Fibroblast of lung (primary cell): ENCODE measurements around the gene VWA2. TPM values are rescaled to one million over a fixed set of nuclear protein-coding genes. Genes with fewer than 3 reads are reported as not detected.

Experiments
- DNase-seq, 2 donors: peaks; one replicate each; pipeline versions ENCODE4 v3.0.0 to v3.0.0-alpha.2; 2010; ENCODE audit warnings: low read depth in 2 of 2
- H2AFZ ChIP-seq: 2 replicates; pipeline ENCODE4 v1.5.1; 2012; ENCODE audit warnings: low read length, control low read depth, inconsistent platforms
- H3K27ac ChIP-seq: 2 replicates; pipeline ENCODE4 v1.5.1; 2011; ENCODE audit warnings: low read length, control low read depth; ENCODE audit not compliant: insufficient read depth
- H3K27me3 ChIP-seq: 2 replicates; pipeline ENCODE4 v1.5.1; 2011; ENCODE audit warnings: mild to moderate bottlenecking, low read length; ENCODE audit not compliant: control insufficient read depth, insufficient read depth
- H3K36me3 ChIP-seq: 2 replicates; pipeline ENCODE4 v1.5.1; 2011; ENCODE audit warnings: low read length; ENCODE audit not compliant: control insufficient read depth, insufficient read depth
- H3K4me1 ChIP-seq: 2 replicates; pipeline ENCODE4 v1.5.1; 2011; ENCODE audit warnings: low read length; ENCODE audit not compliant: control insufficient read depth, insufficient read depth; ENCODE audit errors: extremely low read depth
- H3K4me2 ChIP-seq: 2 replicates; pipeline ENCODE4 v1.5.1; 2011; ENCODE audit warnings: low read length, control low read depth; ENCODE audit not compliant: insufficient read depth; ENCODE audit errors: extremely low read depth
- H3K4me3 ChIP-seq, 4 experiments: fragments of 200-600 bp in 1 of 4; sonication (generic) in 1 of 4; replicated peaks in 1 of 4; 2 replicates each; pipeline ENCODE4 v1.5.1; 2011 to 2016; ENCODE audit warnings: low read length in 4 of 4, low read depth in 3 of 4, mild to moderate bottlenecking in 3 of 4, control low read depth in 2 of 4, inconsistent platforms in 1 of 4, mixed read lengths in 1 of 4; ENCODE audit not compliant: insufficient read depth in 1 of 4; ENCODE audit errors: control extremely low read depth in 1 of 4
- H3K79me2 ChIP-seq: 2 replicates; pipeline ENCODE4 v1.5.1; 2012; ENCODE audit warnings: mild to moderate bottlenecking, low read length, inconsistent platforms; ENCODE audit not compliant: control insufficient read depth, insufficient read depth
- H3K9ac ChIP-seq: 2 replicates; pipeline ENCODE4 v1.5.1; 2011; ENCODE audit warnings: mild to moderate bottlenecking, low read length, control low read depth; ENCODE audit not compliant: insufficient read depth
- H3K9me3 ChIP-seq: 2 replicates; pipeline ENCODE4 v1.5.1; 2012; ENCODE audit warnings: low read depth, low read length; ENCODE audit not compliant: control insufficient read depth, insufficient read depth
- H4K20me1 ChIP-seq: 2 replicates; pipeline ENCODE4 v1.5.1; 2011; ENCODE audit warnings: low read length; ENCODE audit not compliant: control insufficient read depth, insufficient read depth; ENCODE audit errors: extremely low read depth
- CTCF ChIP-seq, 2 donors: IDR thresholded peaks in 1 of 2; conservative IDR thresholded peaks in 1 of 2; 1 replicate in 1 of 2; 2 replicates in 1 of 2; pipeline ENCODE4 v1.5.1; 2011 to 2012; ENCODE audit warnings: low read length in 2 of 2, control low read depth in 1 of 2, inconsistent platforms in 1 of 2, low read depth in 1 of 2, mild to moderate bottlenecking in 1 of 2
- EZH2 ChIP-seq: IDR thresholded peaks from 2 replicates; pipeline ENCODE4 v1.5.1; 2012; ENCODE audit warnings: low read length, control low read depth, mild to moderate bottlenecking; ENCODE audit errors: missing control alignments
- polyA minus RNA-seq: library from RNA; depleted of rRNA, polyadenylated mRNA; stranded (reverse); fragments of >200 nt; gene quantifications from 2 replicates; pipeline ENCODE4 v1.2.3, GENCODE V29; 2011; ENCODE audit warnings: low replicate concordance
- polyA plus RNA-seq, 2 donors: library from polyadenylated mRNA; depleted of rRNA in 1 of 2; stranded (reverse) in 1 of 2; unstranded in 1 of 2; fragments of >200 nt; gene quantifications; 2 replicates each; pipeline ENCODE4 v1.2.1, GENCODE V29; 2011 to 2012; ENCODE audit warnings: missing spikeins in 1 of 2
- total RNA-seq: library from RNA; depleted of rRNA; stranded (reverse); fragments of >200 nt; gene quantifications from 2 replicates; pipeline ENCODE4 v1.2.1, GENCODE V29; 2014

VWA2 gene
- total RNA-seq (under 0.01 and 0.17 TPM in 2 replicates), polyA plus RNA-seq (0.03 and 0.11 TPM in 2 replicates), polyA minus RNA-seq (not detected in 2 replicates)
- 0.07 and 0.20 TPM in 2 replicates for polyA plus RNA-seq (2012)

- Histone ChIP-seq H3K4me1 (no peaks in the 10 kb centered on the region), H3K4me2 (no peak within 1 kb of the TSS), H3K27ac (no peak within 1 kb of the TSS), H3K4me3 (peak within 1 kb of the TSS in 1 of 4 experiments; percentile 10), H3K9ac (no peak within 1 kb of the TSS), H2AFZ (no peak within 1 kb of the TSS), H3K36me3 (no peaks in the 10 kb centered on the region), H3K79me2 (no peaks in the 10 kb centered on the region), H4K20me1 (no peaks in the 10 kb centered on the region), H3K9me3 (no peaks in the 10 kb centered on the region), H3K27me3 (peaks cover 39% of the 10 kb centered on the region)
- TF ChIP-seq CTCF (conservative IDR thresholded peaks at IDR 0.05 in 1 of 2, IDR thresholded peaks at IDR 0.05 in 1 of 2; ENCODE audit: low read depth in 1 of 2, low read length in 2 of 2) (no peak), EZH2 (peak; percentile 64)
- no peak for DNase-seq
Measured at GRCh38 chr10:114239117-114239993, at the start of gene VWA2. Gene VWA2, plus strand, starts transcription at chr10:114239254. Its CDS starts 9,460 bp downstream, at chr10:114248714.

- H3K27me3 ChIP-seq, result no peaks in the 10 kb centered on the region
- TF ChIP-seq EZH2 (no peak), CTCF (conservative IDR thresholded peaks at IDR 0.05 in 1 of 2, IDR thresholded peaks at IDR 0.05 in 1 of 2; ENCODE audit: low read depth in 1 of 2, low read length in 2 of 2) (no peak)
- no peaks in the 10 kb centered on the region for H3K4me1 ChIP-seq
- no peaks in the 10 kb centered on the region for H3K9me3 ChIP-seq
- H3K27ac ChIP-seq, result no peak overlapping the region
- no peaks in the 10 kb centered on the region for H3K36me3 ChIP-seq
- H3K4me2 ChIP-seq, result no peak overlapping the region
- DNase-seq, result no peak
- H3K79me2 ChIP-seq, result no peaks in the 10 kb centered on the region
- H3K4me3 ChIP-seq, result no peak overlapping the region
- no peak overlapping the region for H2AFZ ChIP-seq
- no peak overlapping the region for H3K9ac ChIP-seq
- no peaks in the 10 kb centered on the region for H4K20me1 ChIP-seq
Measured at GRCh38 chr10:114189700-114190099, 49.4 kb upstream of the VWA2 start.

- no peaks in the 10 kb centered on the region for H3K27me3 ChIP-seq
- TF ChIP-seq EZH2, result no peak
- no peak for TF ChIP-seq CTCF (conservative IDR thresholded peaks at IDR 0.05 in 1 of 2, IDR thresholded peaks at IDR 0.05 in 1 of 2; ENCODE audit: low read depth in 1 of 2, low read length in 2 of 2)
- H3K79me2 ChIP-seq, result no peaks in the 10 kb centered on the region
- no peak overlapping the region for H3K4me2 ChIP-seq
- H3K36me3 ChIP-seq, result no peaks in the 10 kb centered on the region
- no peak overlapping the region for H3K27ac ChIP-seq
- no peaks in the 10 kb centered on the region for H3K4me1 ChIP-seq
- no peak for DNase-seq
- no peak overlapping the region for H3K9ac ChIP-seq
- no peaks in the 10 kb centered on the region for H4K20me1 ChIP-seq
- no peak overlapping the region for H3K4me3 ChIP-seq
- no peak overlapping the region for H2AFZ ChIP-seq
- H3K9me3 ChIP-seq, result no peaks in the 10 kb centered on the region
Measured at GRCh38 chr10:114195079-114195478, 44.0 kb upstream of the VWA2 start.
